Heart left ventricle (tissue), 16 donors: ENCODE results near the gene FKBP7. TPM values are rescaled to one million over a fixed set of nuclear protein-coding genes. Genes with fewer than 3 reads are reported as not detected.

ENCODE experiments used
- ATAC-seq, 4 donors: fragments of 200-7000 bp; cut with Tn5 transposase; one replicate each; pipeline ENCODE4 v1.9.1; 2020 to 2022; ENCODE audit warnings: moderate library complexity in 4 of 4, mild to moderate bottlenecking in 3 of 4, moderate number of reproducible peaks in 1 of 4
- DNase-seq, 5 donors: peaks; one replicate each; pipeline ENCODE4 v3.0.0-alpha.2; 2020
- H3K27ac ChIP-seq, 12 donors: fragments of 200-600 bp; sonication (generic) in 4 of 12; one replicate each; pipeline versions ENCODE4 v1.5.0 to v1.8.0; 2016 to 2022; ENCODE audit warnings: mild to moderate bottlenecking in 2 of 12
- H3K27me3 ChIP-seq, 9 donors: fragments of 200-600 bp; sonication (generic) in 2 of 9; one replicate each; pipeline versions ENCODE4 v1.5.1 to v1.8.0; 2016 to 2022; ENCODE audit warnings: mild to moderate bottlenecking in 3 of 9
- H3K36me3 ChIP-seq, 9 donors: fragments of 200-600 bp; sonication (generic) in 2 of 9; one replicate each; pipeline versions ENCODE4 v1.5.0 to v1.8.0; 2018 to 2022; ENCODE audit warnings: mild to moderate bottlenecking in 2 of 9
- H3K4me1 ChIP-seq, 12 donors: fragments of 200-600 bp; sonication (generic) in 4 of 12; one replicate each; pipeline versions ENCODE4 v1.5.0 to v1.8.0; 2016 to 2022; ENCODE audit warnings: mild to moderate bottlenecking in 3 of 12
- H3K4me3 ChIP-seq, 12 donors: fragments of 200-600 bp; sonication (generic) in 4 of 12; one replicate each; pipeline versions ENCODE4 v1.5.0 to v1.8.0; 2017 to 2022; ENCODE audit warnings: mild to moderate bottlenecking in 9 of 12, moderate library complexity in 4 of 12
- H3K9me3 ChIP-seq, 12 donors: fragments of 200-600 bp; sonication (generic) in 4 of 12; one replicate each; pipeline versions ENCODE4 v1.5.0 to v1.8.0; 2016 to 2022; ENCODE audit warnings: mild to moderate bottlenecking in 1 of 12
- POLR2A ChIP-seq, 2 donors: fragments of 450-650 bp; IDR thresholded peaks; one replicate each; pipeline ENCODE4 v1.6.1; 2017; ENCODE audit warnings: antibody characterized with exemption in 2 of 2, mild to moderate bottlenecking in 2 of 2, moderate library complexity in 2 of 2
- WGBS, 4 donors: extraction: QIAGEN DNeasy Blood & Tissue Kit in 2 of 4; methylation state at CpG; one replicate each; pipeline versions ENCODE4 v1.1.5 to v1.1.7; 2013 to 2018; 5-methylcytosine and 5-hydroxymethylcytosine counted together
- intact Hi-C, 10 donors: fragments of 100-400 bp; cut with DNase I; formaldehyde crosslinking; loops; one replicate each; pipeline versions ENCODE4 v1.11.1 to v1.14.2; 2022
- polyA plus RNA-seq, 2 donors: library from polyadenylated mRNA; stranded (reverse); fragments of 200-250 nt; gene quantifications; one replicate each; pipeline ENCODE4 v1.2.3, GENCODE V29; 2013
- total RNA-seq, 9 donors: library from RNA; depleted of rRNA in 2 of 9; stranded (reverse); fragments of >200 nt in 2 of 9; fragmentation: NEBNext Ultra II Directional in 3 of 9; extraction: Animal tissue kit (Norgen Biotek cat#: 25700) in 3 of 9; gene quantifications; one replicate each; pipeline versions ENCODE4 v1.1.0 to v1.2.4, GENCODE V29; 2016 to 2023
- TF ChIP-seq, protein P1 (sequence below), 12 donors: fragments of 200-600 bp; sonication (generic) in 4 of 12; IDR thresholded peaks; one replicate each; pipeline versions ENCODE4 v1.5.0 to v1.8.0; 2018 to 2022; ENCODE audit warnings: antibody characterized with exemption in 12 of 12, mild to moderate bottlenecking in 5 of 12
- donor health status: ischemic (EF 13 %, LVEDD 7.1; RV severe dilation, severe dysfunction).
- donor health status: healthy with polysubstance abuse.
- donor health status: DM: no; HTN: yes; CAD: no.
- donor health status: DM: no; HTN: no; CAD: no.
- donor health status: ischemic (EF 25% LVEDD 6.9; RV normal size, moderate dysfunction).
- donor health status: ischemic (EF 25% LVEDD 5.7; RV mildly dilated, moderate dysfunction).
- donor health status: healthy.
- donor health status: DM: yes; HTN: yes; CAD: no.
- donor health status: ischemic (EF 35%, LVEDD 5.7; RV mildly dilated, moderate dysfunction).
- donor health status: nonischemic (EF 11% LVEDD 7.7; RV severe dilation, severe dysfunction).
- donor health status: DM: yes; HTN: yes; CAD: no.
- donor health status: PGD.
- donor health status: ischemic (EF 29% LVEDD 5.4; RV normal size, mild dysfunction).
- donor health status: nonischemic (EF 23%, LVEDD 6.1; RV moderate dilation, normal function).

Gene FKBP7
- total and polyA plus RNA-seq, 11 donors: 5.3 to 11.8 (median 9.0) TPM

DNA sequence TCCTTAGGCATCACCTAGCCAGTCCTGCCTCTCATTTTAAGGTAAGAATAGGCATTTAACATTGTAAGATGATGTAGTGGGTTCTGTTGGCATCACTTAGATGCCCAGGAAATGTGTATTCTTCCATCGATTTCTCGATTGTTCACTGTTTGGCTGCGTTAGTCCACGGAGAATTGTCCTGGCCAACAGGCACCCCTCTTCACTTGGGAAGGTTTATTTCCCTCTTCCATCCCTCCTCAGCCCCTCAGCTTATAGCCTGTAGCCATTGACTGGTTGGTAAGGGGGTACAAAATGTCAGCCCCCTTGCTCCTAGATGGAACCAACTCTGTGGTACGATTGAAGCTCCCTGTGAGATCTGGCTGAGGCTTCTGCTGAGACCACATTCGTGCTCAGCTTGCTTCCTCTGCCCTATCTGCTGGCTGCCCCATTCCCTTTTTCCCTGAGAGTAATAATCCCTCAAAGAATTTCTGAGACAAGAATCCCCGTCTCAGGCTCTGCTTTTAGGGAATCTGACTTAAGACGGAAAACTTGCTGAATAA lies 45.3 kb upstream of the FKBP7 start:
- H3K36me3 ChIP-seq: peaks cover 2 to 43% (median 26%) of the 10 kb centered on the region in 9 donors
- ATAC-seq: peak; percentile 6 to 45 (median 28)
- no peak for TF ChIP-seq POLR2A (IDR thresholded peaks at IDR 0.05)
- TF ChIP-seq, protein P1, sequence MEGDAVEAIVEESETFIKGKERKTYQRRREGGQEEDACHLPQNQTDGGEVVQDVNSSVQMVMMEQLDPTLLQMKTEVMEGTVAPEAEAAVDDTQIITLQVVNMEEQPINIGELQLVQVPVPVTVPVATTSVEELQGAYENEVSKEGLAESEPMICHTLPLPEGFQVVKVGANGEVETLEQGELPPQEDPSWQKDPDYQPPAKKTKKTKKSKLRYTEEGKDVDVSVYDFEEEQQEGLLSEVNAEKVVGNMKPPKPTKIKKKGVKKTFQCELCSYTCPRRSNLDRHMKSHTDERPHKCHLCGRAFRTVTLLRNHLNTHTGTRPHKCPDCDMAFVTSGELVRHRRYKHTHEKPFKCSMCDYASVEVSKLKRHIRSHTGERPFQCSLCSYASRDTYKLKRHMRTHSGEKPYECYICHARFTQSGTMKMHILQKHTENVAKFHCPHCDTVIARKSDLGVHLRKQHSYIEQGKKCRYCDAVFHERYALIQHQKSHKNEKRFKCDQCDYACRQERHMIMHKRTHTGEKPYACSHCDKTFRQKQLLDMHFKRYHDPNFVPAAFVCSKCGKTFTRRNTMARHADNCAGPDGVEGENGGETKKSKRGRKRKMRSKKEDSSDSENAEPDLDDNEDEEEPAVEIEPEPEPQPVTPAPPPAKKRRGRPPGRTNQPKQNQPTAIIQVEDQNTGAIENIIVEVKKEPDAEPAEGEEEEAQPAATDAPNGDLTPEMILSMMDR (IDR thresholded peaks at IDR 0.05): no peak
- H3K9me3 ChIP-seq: no peaks in the 10 kb centered on the region
- WGBS, 4 donors: 22 to 39% (median 35%) methylated on average over 8 of the region's 8 CpGs
- DNase-seq: no peak
- H3K27me3 ChIP-seq: no peaks in the 10 kb centered on the region
- H3K4me3 ChIP-seq: peak overlapping the region; percentile 28 to 75 (median 64)
- H3K4me1 ChIP-seq: peaks cover 0 to 16% (median 1%) of the 10 kb centered on the region in 12 donors
- intact Hi-C loops: loop anchor here in 5 of 10 donors (2.0 to 10.0 kb wide), 4 partner anchors 41 to 409 kb away; partner anchors contain the start of genes PLEKHA3 (in 4 of the 5), PJVK (in 1 of the 5), PRKRA (in 1 of the 5) and RBM45 (in 1 of the 5)
- peak overlapping the region in 11 of 12 donors; percentile 46 to 83 (median 72) for H3K27ac ChIP-seq

DNA sequence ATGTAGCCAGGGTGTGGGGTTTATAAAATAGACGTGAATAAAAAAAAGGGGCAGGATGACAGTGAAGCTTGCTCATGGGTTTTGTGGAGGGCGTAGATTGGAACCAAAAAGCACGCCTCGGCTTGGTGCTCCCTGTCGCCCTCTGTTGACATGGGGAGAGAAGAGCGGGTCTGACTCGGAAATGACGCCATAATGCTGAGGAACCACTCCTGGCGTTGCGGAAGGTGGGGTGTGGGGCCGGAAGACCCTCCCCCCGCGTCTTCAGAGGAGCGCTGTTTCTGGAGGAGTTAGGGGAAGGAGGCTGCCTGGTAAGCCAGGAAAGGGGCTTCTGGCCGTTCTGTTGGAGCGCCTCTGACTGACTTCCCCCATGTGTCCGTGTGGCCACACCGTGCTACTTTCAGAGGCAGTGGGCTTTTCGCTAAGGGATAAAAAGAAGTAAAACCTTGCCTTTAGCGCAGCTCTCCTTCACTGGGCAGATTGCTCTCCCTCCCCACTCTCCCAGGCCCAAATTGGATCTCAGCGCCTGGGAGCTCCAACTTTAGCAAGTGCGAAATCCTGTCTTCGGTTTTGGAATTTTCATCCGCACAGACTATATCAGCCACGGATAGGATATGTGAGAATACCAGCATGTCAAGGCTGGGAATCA lies 44.7 kb upstream of the FKBP7 start:
- 8 to 19% (median 13%) methylated on average over 23 to 25 of the region's 25 CpGs for WGBS, 4 donors
- H3K4me3 ChIP-seq: peak overlapping the region; percentile 28 to 75 (median 64)
- peaks cover 0 to 14% (median 1%) of the 10 kb centered on the region in 12 donors for H3K4me1 ChIP-seq
- ATAC-seq (peak; percentile 69 to 89 (median 86)), DNase-seq (peak; percentile 75 to 90 (median 86))
- no peaks in the 10 kb centered on the region for H3K9me3 ChIP-seq
- intact Hi-C loops: loop anchor here in 5 of 10 donors (2.0 to 10.0 kb wide), 4 partner anchors 41 to 408 kb away; partner anchors contain the start of genes PLEKHA3 (in 4 of the 5), PJVK (in 1 of the 5), PRKRA (in 1 of the 5) and RBM45 (in 1 of the 5)
- H3K27ac ChIP-seq: peak overlapping the region in 11 of 12 donors; percentile 46 to 83 (median 72)
- H3K27me3 ChIP-seq: no peaks in the 10 kb centered on the region
- H3K36me3 ChIP-seq: peaks cover 2 to 43% (median 28%) of the 10 kb centered on the region in 9 donors
- TF ChIP-seq POLR2A (IDR thresholded peaks at IDR 0.05): peak in 1 of 2 donors; percentile 49
- TF ChIP-seq, protein P1 (IDR thresholded peaks at IDR 0.05): peak; percentile 59 to 88 (median 72)

DNA sequence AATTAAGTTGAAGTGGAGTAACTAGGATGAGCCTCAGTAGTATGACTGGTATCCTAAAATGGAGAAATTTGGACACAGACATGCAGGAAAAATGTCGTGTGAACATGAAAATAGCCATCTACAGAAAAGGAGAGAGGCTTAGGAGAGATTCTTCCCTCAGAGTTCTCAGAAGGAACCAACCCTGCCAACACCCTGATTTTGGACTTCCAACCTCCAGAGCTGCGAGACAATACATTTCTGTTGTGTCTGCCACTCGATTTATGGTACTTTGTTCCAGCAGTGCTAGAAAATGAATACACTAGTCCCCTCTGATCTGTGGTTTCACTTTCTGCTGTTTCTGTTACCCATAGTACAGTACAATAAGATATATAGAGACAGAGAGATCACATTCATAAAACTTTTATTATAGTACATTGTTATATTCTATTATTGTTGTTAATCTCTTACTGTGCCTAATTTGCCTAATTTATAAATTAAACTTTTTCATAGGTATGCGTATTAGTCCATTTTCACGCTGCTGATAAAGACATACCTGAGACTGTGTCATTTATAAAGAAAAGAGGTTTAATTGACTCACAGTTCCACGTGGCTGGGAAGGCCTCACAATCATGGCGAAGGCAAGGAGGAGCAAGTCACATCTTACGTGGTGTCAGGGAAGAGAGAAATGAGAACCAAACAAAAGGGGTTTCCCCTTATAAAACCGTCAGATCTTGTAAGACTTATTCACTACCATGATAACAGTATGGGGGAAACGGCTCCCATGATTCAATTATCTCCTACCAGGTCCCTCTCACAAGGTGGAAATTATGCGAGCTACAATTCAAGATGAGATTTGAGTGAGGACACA lies 43.1 kb upstream of the FKBP7 start:
- Histone ChIP-seq H3K4me3 (no peak overlapping the region), H3K4me1 (peaks cover 0 to 14% (median 1%) of the 10 kb centered on the region in 12 donors), H3K9me3 (no peaks in the 10 kb centered on the region), H3K36me3 (peaks cover 0 to 38% (median 23%) of the 10 kb centered on the region in 9 donors), H3K27ac (no peak overlapping the region), H3K27me3 (no peaks in the 10 kb centered on the region)
- DNase-seq: no peak
- 91 to 94% (median 92%) methylated on average over 11 of the region's 11 CpGs for WGBS, 4 donors
- intact Hi-C loops: loop anchor here in 5 of 10 donors (2.0 to 10.0 kb wide), 4 partner anchors 39 to 407 kb away; partner anchors contain the start of genes PLEKHA3 (in 4 of the 5), PJVK (in 1 of the 5), PRKRA (in 1 of the 5) and RBM45 (in 1 of the 5)
- ATAC-seq: no peak
- TF ChIP-seq, protein P1 (IDR thresholded peaks at IDR 0.05): no peak
- no peak for TF ChIP-seq POLR2A (IDR thresholded peaks at IDR 0.05)
